Large intestine (tissue), 12 donors: ENCODE data around the gene VN1R5. TPM values are rescaled to one million over a fixed set of nuclear protein-coding genes. Genes with fewer than 3 reads are reported as not detected.
"Not testable (repeated sequence)": the region's sequence is repeated elsewhere in the genome, so short reads cannot be mapped to it uniquely, and the experiment has no call there.

Experiments
- DNase-seq, 2 donors: peaks; one replicate each; pipeline versions ENCODE4 v3.0.0 to v3.0.0-alpha.2; 2013
- H3K27ac ChIP-seq: one replicate; pipeline ENCODE4 v1.5.1; 2013; ENCODE audit warnings: low read length
- H3K27me3 ChIP-seq: 2 replicates; pipeline ENCODE4 v1.6.1; 2013; ENCODE audit warnings: low read length; ENCODE audit not compliant: control insufficient read depth, insufficient read depth
- H3K36me3 ChIP-seq: 2 replicates; pipeline ENCODE4 v1.6.1; 2013; ENCODE audit warnings: low read length; ENCODE audit not compliant: control insufficient read depth, insufficient read depth
- H3K4me1 ChIP-seq: one replicate; pipeline ENCODE4 v1.6.1; 2013; ENCODE audit warnings: low read length; ENCODE audit not compliant: control insufficient read depth, insufficient read depth
- H3K4me3 ChIP-seq: one replicate; pipeline ENCODE4 v1.5.1; 2013; ENCODE audit warnings: low read length
- H3K9me3 ChIP-seq: one replicate; pipeline ENCODE4 v1.6.1; 2013; ENCODE audit warnings: mild to moderate bottlenecking, low read depth, low read length, moderate library complexity; ENCODE audit not compliant: control insufficient read depth
- WGBS: methylation state at CpG from one replicate; pipeline ENCODE4 v1.1.5; 2013; ENCODE audit warnings: low lambda C conversion rate; ENCODE audit not compliant: insufficient coverage; 5-methylcytosine and 5-hydroxymethylcytosine counted together
- long read RNA-seq, 11 donors: transcript quantifications; one replicate each; lab custom pipeline, GENCODE V29; 2026
- polyA plus RNA-seq: library from polyadenylated mRNA; unstranded; fragments of 120-200 nt; gene quantifications from one replicate; pipeline ENCODE4 v1.2.1, GENCODE V29; 2013

Gene VN1R5
- not detected for polyA plus RNA-seq
- long read RNA-seq, donor 1: 0 reads
- long read RNA-seq, donor 2: 0 reads
- long read RNA-seq, donor 3: 0 reads
- long read RNA-seq, donor 4: 0 reads
- long read RNA-seq, donor 5: 0 reads
- long read RNA-seq, donor 6: 0 reads
- long read RNA-seq, donor 7: 0 reads
- long read RNA-seq, donor 8: 0 reads
- long read RNA-seq, donor 9: 0 reads
- long read RNA-seq, donor 10: 0 reads
- long read RNA-seq, donor 11: 0 reads

GRCh38 chr1:247255772-247256171 is at the start of gene VN1R5:
VN1R5 (plus strand) TSS chr1:247256072.
- H3K4me1 ChIP-seq, H3K27ac ChIP-seq, H3K27me3 ChIP-seq, H3K4me3 ChIP-seq, DNase-seq, H3K36me3 ChIP-seq, H3K9me3 ChIP-seq: not testable (repeated sequence)
- 83% methylated on average over 1 of the region's 1 CpG for WGBS

- H3K4me1 ChIP-seq: peaks cover 8% of the 10 kb centered on the region
- no peak for DNase-seq
- no peaks in the 10 kb centered on the region for H3K9me3 ChIP-seq
- H3K4me3 ChIP-seq: no peak overlapping the region
- H3K36me3 ChIP-seq: no peaks in the 10 kb centered on the region
- H3K27me3 ChIP-seq: no peaks in the 10 kb centered on the region
- H3K27ac ChIP-seq: no peak overlapping the region
- WGBS: no CpG with 5 or more reads among the region's 2 CpGs
These were observed 46.5 kb upstream of the VN1R5 start for GRCh38 chr1:247209396-247209795.

GRCh38 chr1:247210062-247210375 is 45.9 kb upstream of the VN1R5 start:
- DNase-seq: no peak
- 10% methylated on average over 2 of the region's 5 CpGs for WGBS
- no peaks in the 10 kb centered on the region for H3K36me3 ChIP-seq
- no peaks in the 10 kb centered on the region for H3K9me3 ChIP-seq
- H3K4me3 ChIP-seq: peak overlapping the region; percentile 96
- H3K27ac ChIP-seq: no peak overlapping the region
- H3K4me1 ChIP-seq: peaks cover 8% of the 10 kb centered on the region
- no peaks in the 10 kb centered on the region for H3K27me3 ChIP-seq

GRCh38 chr1:247210376-247211117 is 45.3 kb upstream of the VN1R5 start:
- H3K36me3 ChIP-seq: no peaks in the 10 kb centered on the region
- H3K27ac ChIP-seq: peak overlapping the region; percentile 68
- H3K9me3 ChIP-seq: no peaks in the 10 kb centered on the region
- no peaks in the 10 kb centered on the region for H3K27me3 ChIP-seq
- peak; percentile 94 to 96 for DNase-seq
- no CpG with 5 or more reads among the region's 49 CpGs for WGBS
- H3K4me1 ChIP-seq: peaks cover 8% of the 10 kb centered on the region
- peak overlapping the region; percentile 96 for H3K4me3 ChIP-seq

- DNase-seq: no peak
- H3K9me3 ChIP-seq: no peaks in the 10 kb centered on the region
- peaks cover 8% of the 10 kb centered on the region for H3K4me1 ChIP-seq
- 83% methylated on average over 1 of the region's 7 CpGs for WGBS
- no peaks in the 10 kb centered on the region for H3K36me3 ChIP-seq
- H3K27me3 ChIP-seq: peaks cover 3% of the 10 kb centered on the region
- no peak overlapping the region for H3K27ac ChIP-seq
- H3K4me3 ChIP-seq: no peak overlapping the region
These were observed 44.5 kb upstream of the VN1R5 start for GRCh38 chr1:247211339-247211738.

GRCh38 chr1:247212012-247212411 is 43.9 kb upstream of the VN1R5 start:
- H3K4me3 ChIP-seq: no peak overlapping the region
- no CpG with 5 or more reads among the region's 5 CpGs for WGBS
- H3K27ac ChIP-seq: no peak overlapping the region
- peaks cover 3% of the 10 kb centered on the region for H3K27me3 ChIP-seq
- DNase-seq: no peak
- peaks cover 8% of the 10 kb centered on the region for H3K4me1 ChIP-seq
- no peaks in the 10 kb centered on the region for H3K36me3 ChIP-seq
- H3K9me3 ChIP-seq: no peaks in the 10 kb centered on the region

GRCh38 chr1:247212627-247213617 is 43.0 kb upstream of the VN1R5 start:
- peaks cover 8% of the 10 kb centered on the region for H3K4me1 ChIP-seq
- H3K36me3 ChIP-seq: no peaks in the 10 kb centered on the region
- 25% methylated on average over 1 of the region's 1 CpG for whole genome bisulfite sequencing
- peaks cover 3% of the 10 kb centered on the region for H3K27me3 ChIP-seq
- no peak for DNase-seq
- no peak overlapping the region for H3K27ac ChIP-seq
- no peaks in the 10 kb centered on the region for H3K9me3 ChIP-seq
- no peak overlapping the region for H3K4me3 ChIP-seq

- peaks cover 3% of the 10 kb centered on the region for H3K9me3 ChIP-seq
- no peak overlapping the region for H3K27ac ChIP-seq
- peaks cover 3% of the 10 kb centered on the region for H3K27me3 ChIP-seq
- H3K4me3 ChIP-seq: no peak overlapping the region
- no peaks in the 10 kb centered on the region for H3K36me3 ChIP-seq
- DNase-seq: no peak
- no peaks in the 10 kb centered on the region for H3K4me1 ChIP-seq
- WGBS: 38% methylated on average over 1 of the region's 3 CpGs
These were observed 39.6 kb upstream of the VN1R5 start for GRCh38 chr1:247216261-247216660.

- 40% methylated on average over 2 of the region's 6 CpGs for WGBS
- Histone ChIP-seq H3K4me3 (no peak overlapping the region), H3K27me3 (peaks cover 3% of the 10 kb centered on the region)
These were observed 37.7 kb upstream of the VN1R5 start for GRCh38 chr1:247218121-247218651.

GRCh38 chr1:247220280-247220679 is 35.6 kb upstream of the VN1R5 start:
- not testable (repeated sequence) for H3K36me3 ChIP-seq, DNase-seq, H3K9me3 ChIP-seq, H3K27ac ChIP-seq, H3K4me1 ChIP-seq, H3K4me3 ChIP-seq, H3K27me3 ChIP-seq
- WGBS: no CpG with 5 or more reads among the region's 30 CpGs

More at GRCh38 chr1:247218121-247218651, 37.7 kb upstream of the VN1R5 start:
- H3K9me3 ChIP-seq: peaks cover 3% of the 10 kb centered on the region
- no peak overlapping the region for H3K27ac ChIP-seq
- no peak for DNase-seq
- no peaks in the 10 kb centered on the region for H3K4me1 ChIP-seq
- no peaks in the 10 kb centered on the region for H3K36me3 ChIP-seq
